Kidney (tissue), 14 donors: ENCODE data around the gene SLC6A1. TPM values are rescaled to one million over a fixed set of nuclear protein-coding genes. Genes with fewer than 3 reads are reported as not detected.

Experiments
- DNase-seq, 5 donors: peaks; one replicate each; pipeline ENCODE4 v3.0.0-alpha.2; 2013 to 2020
- FAIRE-seq: peaks from 2 replicates; lab custom pipeline; 2012; peaks lifted over from hg19 to GRCh38; lab: Jason Lieb, UNC
- H3K27ac ChIP-seq, 2 donors: one replicate each; pipeline ENCODE4 v1.7.0; 2013; ENCODE audit warnings: low read depth in 2 of 2, low read length in 2 of 2, inconsistent platforms in 1 of 2
- H3K27me3 ChIP-seq: one replicate; pipeline ENCODE4 v1.7.1; 2013; ENCODE audit warnings: low read length, inconsistent platforms; ENCODE audit not compliant: control insufficient read depth, insufficient read depth
- H3K36me3 ChIP-seq, 3 donors: one replicate each; pipeline versions ENCODE4 v1.7.0 to v1.7.1; 2013; ENCODE audit warnings: low read length in 3 of 3, control low read depth in 1 of 3, inconsistent platforms in 1 of 3; ENCODE audit not compliant: insufficient read depth in 3 of 3, control insufficient read depth in 2 of 3
- H3K4me1 ChIP-seq, 3 donors: one replicate each; pipeline versions ENCODE4 v1.7.0 to v1.7.1; 2013; ENCODE audit warnings: low read length in 3 of 3, inconsistent platforms in 1 of 3, low read depth in 1 of 3; ENCODE audit not compliant: control insufficient read depth in 2 of 3, insufficient read depth in 2 of 3
- H3K4me3 ChIP-seq, 3 donors: one replicate each; pipeline versions ENCODE4 v1.7.0 to v1.8.1; 2013; ENCODE audit warnings: low read length in 3 of 3, control low read depth in 1 of 3, inconsistent platforms in 1 of 3
- H3K9ac ChIP-seq, 3 donors: one replicate each; pipeline versions ENCODE4 v1.7.0 to v1.7.1; 2013; ENCODE audit warnings: low read length in 3 of 3, control low read depth in 1 of 3, inconsistent platforms in 1 of 3
- H3K9me3 ChIP-seq, 3 donors: one replicate each; pipeline versions ENCODE4 v1.7.0 to v1.7.1; 2013; ENCODE audit warnings: low read length in 3 of 3, control low read depth in 1 of 3, inconsistent platforms in 1 of 3; ENCODE audit not compliant: control insufficient read depth in 2 of 3, insufficient read depth in 1 of 3
- intact Hi-C: fragments of 100-400 bp; cut with DNase I; formaldehyde crosslinking; loops from one replicate; pipeline ENCODE4 v1.11.1; 2022
- polyA plus RNA-seq: library from polyadenylated mRNA; stranded (reverse); fragments of 350-450 nt; fragmentation: Illumina TruSeq; extraction: RNeasy Lipid Tissue Mini Kit (QIAGEN cat#74804); gene quantifications from one replicate; pipeline ENCODE4 v1.2.3, GENCODE V29; 2014; ENCODE audit warnings: low read depth, low replicate concordance; ENCODE audit not compliant: insufficient read depth
- total RNA-seq: library from RNA; stranded (reverse); fragmentation: NEBNext Ultra II Directional; extraction: Animal tissue kit (Norgen Biotek cat#: 25700); gene quantifications from one replicate; pipeline ENCODE4 v1.2.1, GENCODE V29; 2021
- TF ChIP-seq, protein P1 (sequence below): IDR thresholded peaks from 3 replicates; pipeline ENCODE4 v1.5.1; 2012; ENCODE audit warnings: mild to moderate bottlenecking, moderate library complexity, borderline replicate concordance; ENCODE audit not compliant: insufficient read depth; ENCODE audit errors: extremely low read depth
- donor health status: control.
- donor health status: control.
- donor health status: control.
- donor health status: control.
- donor health status: control.
- donor health status: DM: yes; HTN: yes; CAD: no.
- donor health status: Normal renal cell carcinoma (clear cell type).

SLC6A1 gene
- total and polyA plus RNA-seq, 2 donors from 2014 or later: 2.1 TPM; not detected in 1

DNA sequence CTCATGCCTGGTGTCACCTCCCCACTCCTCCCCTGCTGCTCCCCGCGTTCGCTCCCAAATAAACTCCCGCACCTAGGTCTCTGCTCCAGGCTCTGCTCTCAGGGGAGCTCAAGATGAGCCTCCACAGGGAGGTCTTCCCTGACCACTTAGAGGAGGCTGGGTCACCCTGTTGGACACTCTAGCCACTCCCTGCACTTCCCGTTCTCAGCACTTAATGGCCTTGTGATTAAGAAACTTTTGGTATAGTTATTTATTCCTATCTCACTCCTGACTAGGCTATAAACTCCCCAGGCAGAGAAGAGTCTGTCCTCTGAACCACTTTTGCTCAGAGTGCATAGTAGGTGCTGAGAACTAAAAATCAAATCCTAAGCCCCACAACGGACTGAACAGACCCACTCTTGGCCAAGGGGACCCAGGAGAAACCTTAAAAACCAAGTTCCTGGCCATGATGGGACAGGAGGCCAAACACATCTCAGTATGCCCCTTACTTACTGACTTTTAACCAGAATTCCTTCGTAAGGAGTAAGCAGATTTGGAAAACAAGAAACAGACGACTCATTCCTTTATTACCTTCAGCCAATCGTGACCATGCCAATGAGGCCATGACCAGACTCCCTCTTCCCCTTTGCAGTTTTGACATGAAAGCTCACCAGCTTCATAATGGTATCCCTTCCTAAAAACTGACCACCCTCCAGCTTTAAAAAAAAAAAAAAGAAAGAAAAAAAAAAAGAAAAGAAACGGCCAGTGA lies 92.7 kb downstream of the SLC6A1 start:
- Histone ChIP-seq H3K4me3 (no peak overlapping the region), H3K27me3 (no peaks in the 10 kb centered on the region), H3K4me1 (no peaks in the 10 kb centered on the region), H3K27ac (no peak overlapping the region), H3K9ac (no peak overlapping the region), H3K36me3 (no peaks in the 10 kb centered on the region), H3K9me3 (no peaks in the 10 kb centered on the region)
- TF ChIP-seq, protein P1, sequence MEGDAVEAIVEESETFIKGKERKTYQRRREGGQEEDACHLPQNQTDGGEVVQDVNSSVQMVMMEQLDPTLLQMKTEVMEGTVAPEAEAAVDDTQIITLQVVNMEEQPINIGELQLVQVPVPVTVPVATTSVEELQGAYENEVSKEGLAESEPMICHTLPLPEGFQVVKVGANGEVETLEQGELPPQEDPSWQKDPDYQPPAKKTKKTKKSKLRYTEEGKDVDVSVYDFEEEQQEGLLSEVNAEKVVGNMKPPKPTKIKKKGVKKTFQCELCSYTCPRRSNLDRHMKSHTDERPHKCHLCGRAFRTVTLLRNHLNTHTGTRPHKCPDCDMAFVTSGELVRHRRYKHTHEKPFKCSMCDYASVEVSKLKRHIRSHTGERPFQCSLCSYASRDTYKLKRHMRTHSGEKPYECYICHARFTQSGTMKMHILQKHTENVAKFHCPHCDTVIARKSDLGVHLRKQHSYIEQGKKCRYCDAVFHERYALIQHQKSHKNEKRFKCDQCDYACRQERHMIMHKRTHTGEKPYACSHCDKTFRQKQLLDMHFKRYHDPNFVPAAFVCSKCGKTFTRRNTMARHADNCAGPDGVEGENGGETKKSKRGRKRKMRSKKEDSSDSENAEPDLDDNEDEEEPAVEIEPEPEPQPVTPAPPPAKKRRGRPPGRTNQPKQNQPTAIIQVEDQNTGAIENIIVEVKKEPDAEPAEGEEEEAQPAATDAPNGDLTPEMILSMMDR: no peak
- DNase-seq (no peak), FAIRE-seq (no peak)
- intact Hi-C loops: no loop called here

DNA sequence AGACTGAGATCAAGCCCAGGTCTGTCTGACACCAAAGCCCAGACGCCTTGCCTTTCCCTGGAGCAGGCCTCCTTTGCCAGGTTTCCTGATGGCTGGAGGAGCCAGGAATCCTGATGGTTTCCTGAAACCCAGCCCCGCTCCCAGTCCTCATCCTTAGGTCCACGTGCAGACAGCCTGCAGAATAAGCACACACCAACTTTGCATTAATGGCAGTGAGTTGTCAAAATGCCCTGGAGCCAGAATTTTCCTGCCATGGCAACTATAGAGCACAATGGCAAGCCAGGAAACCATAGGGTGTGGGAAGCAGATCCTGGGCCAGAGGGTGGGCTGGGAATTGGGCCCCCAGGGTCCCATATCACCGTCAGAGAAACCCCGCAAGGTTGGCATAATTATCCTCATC lies 94.3 kb downstream of the SLC6A1 start:
- H3K27ac ChIP-seq: no peak overlapping the region
- no peaks in the 10 kb centered on the region for H3K27me3 ChIP-seq
- no peaks in the 10 kb centered on the region for H3K9me3 ChIP-seq
- TF ChIP-seq, protein P1: no peak
- H3K4me1 ChIP-seq: no peaks in the 10 kb centered on the region
- DNase-seq: no peak
- FAIRE-seq: no peak
- no peaks in the 10 kb centered on the region for H3K36me3 ChIP-seq
- intact Hi-C loops: no loop called here
- H3K9ac ChIP-seq: no peak overlapping the region
- no peak overlapping the region for H3K4me3 ChIP-seq

DNA sequence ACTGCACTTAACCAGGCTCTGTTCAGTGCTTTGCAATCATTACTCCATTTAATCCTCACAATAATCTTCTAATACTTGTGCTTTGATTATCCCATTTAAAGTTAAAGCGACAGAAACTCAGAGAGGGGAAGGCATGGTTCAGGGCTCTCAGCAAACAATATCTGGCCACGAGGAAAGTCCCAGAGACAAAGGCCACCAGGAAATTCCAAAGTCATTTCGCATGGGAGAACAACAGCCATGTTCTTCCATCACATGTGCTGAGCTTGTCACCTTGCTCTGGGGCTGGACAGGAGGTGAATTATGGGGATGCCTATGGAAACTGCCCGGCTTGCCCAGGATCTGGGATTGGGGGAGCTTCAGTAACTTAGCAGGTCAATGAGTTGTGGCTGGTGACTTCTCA lies 95.5 kb downstream of the SLC6A1 start:
- H3K27me3 ChIP-seq: no peaks in the 10 kb centered on the region
- H3K9ac ChIP-seq: no peak overlapping the region
- no peak overlapping the region for H3K4me3 ChIP-seq
- TF ChIP-seq, protein P1: no peak
- FAIRE-seq (no peak), DNase-seq (no peak)
- no peaks in the 10 kb centered on the region for H3K4me1 ChIP-seq
- H3K36me3 ChIP-seq: no peaks in the 10 kb centered on the region
- no peak overlapping the region for H3K27ac ChIP-seq
- H3K9me3 ChIP-seq: no peaks in the 10 kb centered on the region
- intact Hi-C loops: no loop called here
